Fibroblast of villous mesenchyme (primary cell): ENCODE measurements around the gene FAM184A. TPM values are rescaled to one million over a fixed set of nuclear protein-coding genes. Genes with fewer than 3 reads are reported as not detected.

Source experiments
- DNase-seq: peaks from one replicate; pipeline ENCODE4 v3.0.0-alpha.2; 2010; ENCODE audit warnings: low read depth
- H3K4me3 ChIP-seq: 2 replicates; pipeline ENCODE4 v1.5.1; 2011; ENCODE audit warnings: low read depth, mild to moderate bottlenecking, low read length
- total RNA-seq: library from RNA; depleted of rRNA; stranded (reverse); fragments of >200 nt; gene quantifications from 2 replicates; pipeline ENCODE4 v1.2.3, GENCODE V29; 2012
- TF ChIP-seq, protein P1 (sequence below): IDR thresholded peaks from 2 replicates; pipeline ENCODE4 v1.5.1; 2012; ENCODE audit warnings: low read depth, mild to moderate bottlenecking, low read length; ENCODE audit not compliant: insufficient read depth

Gene FAM184A
- total RNA-seq, 1 donor: under 0.01 TPM

DNA sequence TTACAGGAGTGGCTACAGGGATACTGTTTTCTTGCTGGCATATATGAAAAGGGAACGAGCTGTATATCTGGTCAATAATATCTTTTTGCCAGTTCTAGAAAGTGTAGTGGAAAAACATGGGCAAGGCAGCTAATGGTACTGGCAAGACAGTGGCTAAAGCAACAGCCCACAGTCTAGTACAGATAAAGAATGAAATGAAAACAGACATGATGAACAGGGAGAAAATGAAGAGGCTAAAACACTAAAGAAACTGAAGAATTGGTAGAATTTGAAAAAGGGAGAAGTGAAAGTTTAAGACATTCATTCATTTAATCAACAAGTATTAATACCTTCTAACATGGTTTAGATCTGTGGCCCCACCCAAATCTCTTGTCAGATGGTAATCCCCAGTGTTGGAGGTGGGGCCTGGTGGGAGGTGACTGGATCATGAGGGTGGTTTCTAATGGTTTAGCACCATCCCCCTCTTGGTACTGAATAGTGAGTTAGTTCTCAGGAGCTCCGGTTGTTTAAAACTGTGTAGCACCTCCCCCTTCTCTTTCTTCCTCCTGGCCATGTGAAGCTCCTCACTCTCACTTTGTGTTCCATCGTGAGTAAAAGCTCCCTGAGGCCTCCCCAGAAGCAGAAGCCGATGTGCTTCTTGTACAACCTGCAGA, 18.1 kb downstream of the FAM184A start:
- TF ChIP-seq, protein P1, sequence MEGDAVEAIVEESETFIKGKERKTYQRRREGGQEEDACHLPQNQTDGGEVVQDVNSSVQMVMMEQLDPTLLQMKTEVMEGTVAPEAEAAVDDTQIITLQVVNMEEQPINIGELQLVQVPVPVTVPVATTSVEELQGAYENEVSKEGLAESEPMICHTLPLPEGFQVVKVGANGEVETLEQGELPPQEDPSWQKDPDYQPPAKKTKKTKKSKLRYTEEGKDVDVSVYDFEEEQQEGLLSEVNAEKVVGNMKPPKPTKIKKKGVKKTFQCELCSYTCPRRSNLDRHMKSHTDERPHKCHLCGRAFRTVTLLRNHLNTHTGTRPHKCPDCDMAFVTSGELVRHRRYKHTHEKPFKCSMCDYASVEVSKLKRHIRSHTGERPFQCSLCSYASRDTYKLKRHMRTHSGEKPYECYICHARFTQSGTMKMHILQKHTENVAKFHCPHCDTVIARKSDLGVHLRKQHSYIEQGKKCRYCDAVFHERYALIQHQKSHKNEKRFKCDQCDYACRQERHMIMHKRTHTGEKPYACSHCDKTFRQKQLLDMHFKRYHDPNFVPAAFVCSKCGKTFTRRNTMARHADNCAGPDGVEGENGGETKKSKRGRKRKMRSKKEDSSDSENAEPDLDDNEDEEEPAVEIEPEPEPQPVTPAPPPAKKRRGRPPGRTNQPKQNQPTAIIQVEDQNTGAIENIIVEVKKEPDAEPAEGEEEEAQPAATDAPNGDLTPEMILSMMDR: no peak
- H3K4me3 ChIP-seq: no peak overlapping the region
- no peak for DNase-seq

GRCh38 chr6:119055069-119055468, 23.4 kb downstream of the FAM184A start:
- TF ChIP-seq, protein P1: no peak
- H3K4me3 ChIP-seq: no peak overlapping the region
- no peak for DNase-seq

- TF ChIP-seq, protein P1: no peak
- no peak overlapping the region for H3K4me3 ChIP-seq
- DNase-seq: no peak
Observed at GRCh38 chr6:119052987-119053386, 25.5 kb downstream of the FAM184A start.

GRCh38 chr6:119052292-119052889, 26.1 kb downstream of the FAM184A start:
- no peak for DNase-seq
- TF ChIP-seq, protein P1: no peak
- no peak overlapping the region for H3K4me3 ChIP-seq

- no peak overlapping the region for H3K4me3 ChIP-seq
- no peak for DNase-seq
- TF ChIP-seq, protein P1: no peak
Observed at GRCh38 chr6:119044255-119044654, 34.2 kb downstream of the FAM184A start.

DNA sequence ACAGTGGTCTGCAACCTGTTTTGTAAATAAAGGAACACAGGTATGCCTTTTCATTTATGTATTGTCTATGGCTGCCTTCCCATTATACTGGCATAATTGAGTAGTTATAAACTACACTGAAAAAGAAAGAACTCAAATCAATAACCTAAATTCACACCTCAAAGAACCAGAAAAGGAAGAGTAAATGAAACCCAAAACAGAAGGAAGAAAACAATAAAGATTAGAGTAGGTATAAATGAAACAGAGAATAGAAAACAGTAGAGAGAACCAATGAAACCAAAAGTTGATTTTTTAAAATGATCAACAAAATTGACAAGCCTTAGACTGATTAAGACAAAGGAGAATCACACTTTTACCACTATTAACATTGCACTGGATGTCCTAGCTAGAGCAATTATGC, 34.7 kb downstream of the FAM184A start:
- H3K4me3 ChIP-seq: no peak overlapping the region
- TF ChIP-seq, protein P1: no peak
- DNase-seq: no peak
